B cell (primary cell): ENCODE measurements around the gene TTC27. TPM values are rescaled to one million over a fixed set of nuclear protein-coding genes. Genes with fewer than 3 reads are reported as not detected.

Experiments used
- ATAC-seq: fragments of 200-7000 bp; cut with Tn5 transposase; one replicate; pipeline ENCODE4 v1.10.0; 2021; ENCODE audit warnings: low read depth, mild to moderate bottlenecking, moderate number of reproducible peaks, moderate library complexity
- CTCF ChIA-PET: fragments of 350-600 bp; sonication (Branson Sonifier 250); formaldehyde crosslinking; loops from one replicate; lab custom pipeline; 2021; ENCODE audit warnings: antibody characterized with exemption, inconsistent platforms; lab: Charles Lee
- POLR2A ChIA-PET: fragments of 350-600 bp; sonication (Branson Sonifier 250); formaldehyde crosslinking; loops from one replicate; lab custom pipeline; 2021; ENCODE audit warnings: antibody characterized with exemption; lab: Charles Lee
- DNase-seq: peaks from one replicate; pipeline ENCODE4 v3.0.0; 2013
- H2AFZ ChIP-seq: 2 replicates; pipeline ENCODE4 v1.6.1; 2012; ENCODE audit warnings: mild to moderate bottlenecking, low read depth, low read length; ENCODE audit not compliant: insufficient read depth, poor library complexity, severe bottlenecking
- H3K27ac ChIP-seq, 2 donors: 1 replicate in 1 of 2; 2 replicates in 1 of 2; pipeline ENCODE4 v1.5.1; 2012 to 2013; ENCODE audit warnings: low read length in 2 of 2, mild to moderate bottlenecking in 2 of 2, moderate library complexity in 1 of 2
- H3K27me3 ChIP-seq, 4 experiments: fragments of 200-600 bp in 1 of 4; sonication (generic) in 1 of 4; replicated peaks in 1 of 4; 1 replicate in 2 of 4; 2 replicates in 2 of 4; pipeline versions ENCODE4 v1.6.1 to v1.7.0; 2013 to 2016; ENCODE audit warnings: low read length in 3 of 4, mild to moderate bottlenecking in 2 of 4, mixed read lengths in 1 of 4, moderate library complexity in 1 of 4; ENCODE audit not compliant: insufficient read depth in 4 of 4, control insufficient read depth in 3 of 4; ENCODE audit errors: control extremely low read depth in 1 of 4
- H3K36me3 ChIP-seq, 2 experiments: replicated peaks in 1 of 2; 1 replicate in 1 of 2; 2 replicates in 1 of 2; pipeline versions ENCODE4 v1.6.1 to v1.7.1; 2013; ENCODE audit warnings: low read length in 1 of 2; ENCODE audit not compliant: insufficient read depth in 2 of 2, control insufficient read depth in 1 of 2; ENCODE audit errors: control extremely low read depth in 1 of 2, extremely low read depth in 1 of 2
- H3K4me1 ChIP-seq, 2 donors: fragments of 200-600 bp in 1 of 2; sonication (generic) in 1 of 2; 1 replicate in 1 of 2; 2 replicates in 1 of 2; pipeline versions ENCODE4 v1.5.1 to v1.6.1; 2013 to 2017; ENCODE audit warnings: low read length in 2 of 2; ENCODE audit not compliant: control insufficient read depth in 2 of 2, insufficient read depth in 2 of 2
- H3K4me2 ChIP-seq: replicated peaks from 2 replicates; pipeline ENCODE3; 2012; ENCODE audit warnings: mild to moderate bottlenecking, low read depth, low read length; ENCODE audit not compliant: poor library complexity, severe bottlenecking
- H3K4me3 ChIP-seq, 5 experiments: fragments of 200-600 bp in 1 of 5; sonication (generic) in 1 of 5; 1 replicate in 3 of 5; 2 replicates in 2 of 5; pipeline versions ENCODE4 v1.5.1 to v1.7.0; 2011 to 2016; ENCODE audit warnings: low read length in 4 of 5, mild to moderate bottlenecking in 4 of 5, low read depth in 2 of 5, control low read depth in 1 of 5, moderate library complexity in 1 of 5; ENCODE audit not compliant: insufficient read depth in 1 of 5; ENCODE audit errors: control extremely low read depth in 1 of 5, extremely low read depth in 1 of 5
- H3K79me2 ChIP-seq: fragments of 200-600 bp; sonication (generic); one replicate; pipeline ENCODE4 v1.6.0; 2016; ENCODE audit warnings: low read length; ENCODE audit not compliant: control insufficient read depth, insufficient read depth
- H3K9ac ChIP-seq: fragments of 200-600 bp; sonication (generic); 2 replicates; pipeline ENCODE4 v1.6.1; 2017; ENCODE audit warnings: mild to moderate bottlenecking, low read length, moderate library complexity
- H3K9me3 ChIP-seq, 3 donors: one replicate each; pipeline versions ENCODE4 v1.6.1 to v1.7.1; 2013; ENCODE audit warnings: low read length in 2 of 3; ENCODE audit not compliant: control insufficient read depth in 2 of 3, insufficient read depth in 1 of 3; ENCODE audit errors: control extremely low read depth in 1 of 3
- H4K20me1 ChIP-seq: 2 replicates; pipeline ENCODE4 v1.6.0; 2012; ENCODE audit warnings: mild to moderate bottlenecking, low read length; ENCODE audit not compliant: insufficient read depth, control insufficient read depth, poor library complexity, severe bottlenecking
- H3K27ac Mint-ChIP-seq: one replicate; pipeline ENCODE4 v1.8.0; 2021; ENCODE audit warnings: mixed read lengths
- H3K27me3 Mint-ChIP-seq: one replicate; pipeline ENCODE4 v1.8.0; 2021; ENCODE audit warnings: mixed read lengths
- H3K4me1 Mint-ChIP-seq: one replicate; pipeline ENCODE4 v1.8.0; 2021; ENCODE audit warnings: mixed read lengths
- H3K4me3 Mint-ChIP-seq: one replicate; pipeline ENCODE4 v1.8.0; 2021; ENCODE audit warnings: mixed read lengths
- H3K9me3 Mint-ChIP-seq: one replicate; pipeline ENCODE4 v1.8.0; 2022; ENCODE audit warnings: mixed read lengths; ENCODE audit not compliant: insufficient read depth
- EZH2 ChIP-seq: IDR thresholded peaks from 2 replicates; pipeline ENCODE4 v1.6.1; 2012; ENCODE audit warnings: borderline replicate concordance, low read depth, mild to moderate bottlenecking, moderate library complexity, low read length; ENCODE audit not compliant: insufficient read depth, poor library complexity, severe bottlenecking
- WGBS: methylation state at CpG from one replicate; pipeline ENCODE4 v1.1.5; 2013; ENCODE audit warnings: missing lambda C conversion rate; ENCODE audit not compliant: insufficient coverage; 5-methylcytosine and 5-hydroxymethylcytosine counted together
- intact Hi-C: fragments of 100-400 bp; cut with micrococcal nuclease; formaldehyde crosslinking; loops from one replicate; pipeline ENCODE4 v1.10.0; 2022
- polyA plus RNA-seq: library from polyadenylated mRNA; depleted of rRNA; stranded (reverse); fragments of >200 nt; gene quantifications from 2 replicates; pipeline ENCODE4 v1.2.3, GENCODE V29; 2012
- total RNA-seq, 2 donors: library from RNA; stranded (reverse); fragments of 120-200 nt in 1 of 2; gene quantifications; 1 replicate in 1 of 2; 2 replicates in 1 of 2; pipeline versions ENCODE4 v1.2.3 to v1.2.4, GENCODE V29; 2013 to 2022
- TF ChIP-seq, protein P1 (sequence below): fragments of 200-600 bp; IDR thresholded peaks from one replicate; pipeline ENCODE4 v1.8.0; 2022; ENCODE audit warnings: antibody characterized with exemption, mild to moderate bottlenecking

TTC27 gene
- total and polyA plus RNA-seq, 2 donors (not counting 1 experiment from before 2014, with no cell fraction given): 22.7 to 28.5 TPM

- Mint-ChIP-seq H3K27ac (no peak overlapping the region), H3K27me3 (no peaks in the 10 kb centered on the region), H3K4me1 (peaks cover 11% of the 10 kb centered on the region), H3K4me3 (no peak overlapping the region), H3K9me3 (peaks cover 2% of the 10 kb centered on the region)
- H3K9me3 ChIP-seq: no peaks in the 10 kb centered on the region
- intact Hi-C loops: no loop called here
- H3K27me3 ChIP-seq: no peaks in the 10 kb centered on the region
- ChIA-PET POLR2A (no interaction called here), CTCF (no interaction called here)
- DNase-seq (no peak), ATAC-seq (no peak)
- H3K27ac ChIP-seq: no peak overlapping the region
- no peak overlapping the region for H2AFZ ChIP-seq
- H3K79me2 ChIP-seq: no peaks in the 10 kb centered on the region
- TF ChIP-seq, protein P1, sequence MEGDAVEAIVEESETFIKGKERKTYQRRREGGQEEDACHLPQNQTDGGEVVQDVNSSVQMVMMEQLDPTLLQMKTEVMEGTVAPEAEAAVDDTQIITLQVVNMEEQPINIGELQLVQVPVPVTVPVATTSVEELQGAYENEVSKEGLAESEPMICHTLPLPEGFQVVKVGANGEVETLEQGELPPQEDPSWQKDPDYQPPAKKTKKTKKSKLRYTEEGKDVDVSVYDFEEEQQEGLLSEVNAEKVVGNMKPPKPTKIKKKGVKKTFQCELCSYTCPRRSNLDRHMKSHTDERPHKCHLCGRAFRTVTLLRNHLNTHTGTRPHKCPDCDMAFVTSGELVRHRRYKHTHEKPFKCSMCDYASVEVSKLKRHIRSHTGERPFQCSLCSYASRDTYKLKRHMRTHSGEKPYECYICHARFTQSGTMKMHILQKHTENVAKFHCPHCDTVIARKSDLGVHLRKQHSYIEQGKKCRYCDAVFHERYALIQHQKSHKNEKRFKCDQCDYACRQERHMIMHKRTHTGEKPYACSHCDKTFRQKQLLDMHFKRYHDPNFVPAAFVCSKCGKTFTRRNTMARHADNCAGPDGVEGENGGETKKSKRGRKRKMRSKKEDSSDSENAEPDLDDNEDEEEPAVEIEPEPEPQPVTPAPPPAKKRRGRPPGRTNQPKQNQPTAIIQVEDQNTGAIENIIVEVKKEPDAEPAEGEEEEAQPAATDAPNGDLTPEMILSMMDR: no peak
- no peak for TF ChIP-seq EZH2
- H3K9ac ChIP-seq: no peak overlapping the region
- H3K4me3 ChIP-seq: no peak overlapping the region
- H3K4me1 ChIP-seq: no peaks in the 10 kb centered on the region
- H4K20me1 ChIP-seq: no peaks in the 10 kb centered on the region
- H3K4me2 ChIP-seq: no peak overlapping the region
- peaks cover 0 to 10% of the 10 kb centered on the region in 2 experiments for H3K36me3 ChIP-seq
Measured at GRCh38 chr2:32718752-32719151, 90.9 kb downstream of the TTC27 start.

- Mint-ChIP-seq H3K27ac (no peak overlapping the region), H3K27me3 (no peaks in the 10 kb centered on the region), H3K9me3 (no peaks in the 10 kb centered on the region), H3K4me3 (no peak overlapping the region), H3K4me1 (peaks cover 11% of the 10 kb centered on the region)
- peaks cover 0 to 9% of the 10 kb centered on the region in 2 experiments for H3K36me3 ChIP-seq
- H3K9me3 ChIP-seq: no peaks in the 10 kb centered on the region
- no peak for DNase-seq
- no peaks in the 10 kb centered on the region for H3K79me2 ChIP-seq
- no peak overlapping the region for H3K4me2 ChIP-seq
- ChIA-PET CTCF (interaction anchor here (0.6 kb wide), 1 partner anchor 39 kb away, joined by 3 read pairs; no protein-coding TSS in a partner anchor), POLR2A (no interaction called here)
- H4K20me1 ChIP-seq: no peaks in the 10 kb centered on the region
- H3K4me3 ChIP-seq: no peak overlapping the region
- WGBS: no CpG with 5 or more reads among the region's 2 CpGs
- TF ChIP-seq, protein P1: no peak
- no peak for TF ChIP-seq EZH2
- intact Hi-C loops: no loop called here
- no peaks in the 10 kb centered on the region for H3K27me3 ChIP-seq
- H3K4me1 ChIP-seq: no peaks in the 10 kb centered on the region
- H3K27ac ChIP-seq: no peak overlapping the region
- no peak for ATAC-seq
- no peak overlapping the region for H3K9ac ChIP-seq
- H2AFZ ChIP-seq: no peak overlapping the region
Measured at GRCh38 chr2:32719430-32719829, 91.6 kb downstream of the TTC27 start.
